D721Med (cell line): ENCODE data around the gene FRS3.

Experiments
- DNase-seq: peaks from one replicate; pipeline ENCODE4 v3.0.0; 2011; ENCODE audit warnings: low spot score; ENCODE audit not compliant: insufficient read length
- FAIRE-seq: peaks from 2 replicates; lab custom pipeline; 2011; peaks lifted over from hg19 to GRCh38; lab: Jason Lieb, UNC
- TF ChIP-seq, protein P1 (sequence below): IDR thresholded peaks from 2 replicates; pipeline ENCODE4 v1.5.1; 2012; ENCODE audit warnings: mild to moderate bottlenecking, control low read depth; ENCODE audit not compliant: insufficient read depth; ENCODE audit errors: missing control alignments

FRS3 gene

GRCh38 chr6:41805830-41806774, 26.4 kb upstream of the FRS3 start:
- DNase-seq (no peak), FAIRE-seq (no peak)
- TF ChIP-seq, protein P1, sequence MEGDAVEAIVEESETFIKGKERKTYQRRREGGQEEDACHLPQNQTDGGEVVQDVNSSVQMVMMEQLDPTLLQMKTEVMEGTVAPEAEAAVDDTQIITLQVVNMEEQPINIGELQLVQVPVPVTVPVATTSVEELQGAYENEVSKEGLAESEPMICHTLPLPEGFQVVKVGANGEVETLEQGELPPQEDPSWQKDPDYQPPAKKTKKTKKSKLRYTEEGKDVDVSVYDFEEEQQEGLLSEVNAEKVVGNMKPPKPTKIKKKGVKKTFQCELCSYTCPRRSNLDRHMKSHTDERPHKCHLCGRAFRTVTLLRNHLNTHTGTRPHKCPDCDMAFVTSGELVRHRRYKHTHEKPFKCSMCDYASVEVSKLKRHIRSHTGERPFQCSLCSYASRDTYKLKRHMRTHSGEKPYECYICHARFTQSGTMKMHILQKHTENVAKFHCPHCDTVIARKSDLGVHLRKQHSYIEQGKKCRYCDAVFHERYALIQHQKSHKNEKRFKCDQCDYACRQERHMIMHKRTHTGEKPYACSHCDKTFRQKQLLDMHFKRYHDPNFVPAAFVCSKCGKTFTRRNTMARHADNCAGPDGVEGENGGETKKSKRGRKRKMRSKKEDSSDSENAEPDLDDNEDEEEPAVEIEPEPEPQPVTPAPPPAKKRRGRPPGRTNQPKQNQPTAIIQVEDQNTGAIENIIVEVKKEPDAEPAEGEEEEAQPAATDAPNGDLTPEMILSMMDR: no peak

DNA sequence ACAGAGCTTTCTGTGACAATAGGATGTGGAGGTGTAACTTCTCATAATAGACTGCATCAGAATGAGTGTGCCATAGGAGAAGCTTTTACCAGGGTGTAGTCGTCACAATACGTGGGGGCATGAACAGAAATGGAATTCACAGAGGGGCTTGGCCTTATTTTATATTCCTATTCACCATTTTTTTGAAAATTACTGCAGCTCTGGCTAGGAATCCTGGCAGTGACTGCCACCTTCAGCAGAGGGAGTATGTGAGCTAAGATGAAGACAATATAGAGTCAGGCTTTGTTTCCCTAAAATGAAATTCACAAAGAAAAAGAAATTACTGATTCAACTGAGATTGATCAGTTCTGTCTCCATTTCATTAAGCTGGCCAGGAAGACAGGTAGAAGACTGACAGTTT, 21.7 kb upstream of the FRS3 start:
- DNase-seq (no peak), FAIRE-seq (no peak)
- TF ChIP-seq, protein P1: peak; percentile 54

DNA sequence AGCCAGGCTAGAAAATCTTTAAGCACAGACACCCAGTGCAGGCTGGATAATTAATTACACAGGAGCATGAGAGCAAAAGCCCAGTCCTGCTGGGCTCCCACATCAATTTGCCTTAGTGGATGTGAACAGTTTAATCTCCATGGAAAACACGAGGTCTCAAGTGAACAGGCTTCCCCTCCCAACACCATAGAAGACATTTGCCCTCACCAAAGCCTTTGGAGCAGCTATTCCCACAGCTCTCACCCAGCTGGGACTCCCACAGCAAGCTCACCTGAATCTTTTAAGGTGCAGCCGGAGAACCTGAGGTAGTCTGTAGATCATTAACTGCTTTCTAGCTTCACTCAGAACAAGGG, 19.8 kb upstream of the FRS3 start:
- no peak for FAIRE-seq

DNA sequence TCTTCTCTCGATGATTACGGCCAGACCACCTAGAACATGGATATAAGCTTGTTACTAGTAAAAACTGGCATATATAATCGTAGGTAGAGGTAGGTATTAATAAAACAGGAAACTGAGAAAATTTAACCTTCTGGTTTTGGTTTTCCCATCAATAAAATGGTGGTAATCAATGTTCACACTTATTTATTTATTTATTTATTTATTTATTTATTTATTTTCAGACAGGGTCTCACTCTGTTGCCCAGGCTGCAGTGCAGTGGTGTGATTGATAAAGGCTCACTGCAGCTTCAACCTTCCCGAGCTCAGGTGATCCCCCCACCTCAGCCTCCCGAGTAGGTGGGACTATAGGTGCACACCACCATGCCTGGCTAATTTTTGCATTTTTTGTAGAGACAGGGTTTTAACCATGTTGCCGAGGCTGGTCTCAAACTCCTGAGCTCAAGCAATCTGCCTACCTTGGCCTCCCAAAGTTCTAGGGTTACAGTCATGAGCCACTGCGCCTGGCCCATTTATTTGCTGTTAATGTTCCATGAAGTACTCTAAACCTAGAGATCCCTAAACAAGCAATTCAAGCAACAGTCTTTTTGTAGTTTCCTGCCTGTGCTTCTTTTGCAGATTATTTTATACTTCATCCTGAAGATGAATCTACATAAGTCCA, 19.3 kb upstream of the FRS3 start:
- DNase-seq (no peak), FAIRE-seq (no peak)
- TF ChIP-seq, protein P1: no peak

More for the DNA sequence above, 19.8 kb upstream of the FRS3 start:
- DNase-seq: no peak
- TF ChIP-seq, protein P1: no peak

DNA sequence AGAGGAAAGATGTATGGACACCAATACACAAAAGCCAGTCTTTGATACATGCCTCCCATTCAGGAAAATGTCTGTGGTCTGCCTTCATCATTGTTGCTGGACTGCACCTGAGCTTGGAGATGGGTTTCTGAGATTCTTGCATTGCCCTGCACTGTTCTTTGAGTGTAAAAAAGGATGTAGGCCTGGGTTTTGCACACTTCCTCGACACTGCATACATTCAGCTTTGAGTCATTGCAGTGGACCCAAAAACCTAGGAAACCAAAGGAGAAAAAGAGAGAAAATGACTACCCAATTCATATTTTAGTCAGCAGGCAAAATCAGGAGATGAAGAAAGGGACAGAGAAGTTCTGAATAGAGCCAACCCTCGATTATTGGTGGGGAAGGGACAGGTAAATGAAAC, 16.8 kb upstream of the FRS3 start:
- no peak for FAIRE-seq
- DNase-seq: no peak
- TF ChIP-seq, protein P1: no peak

- TF ChIP-seq, protein P1: no peak
- DNase-seq (no peak), FAIRE-seq (no peak)
These were observed 12.3 kb upstream of the FRS3 start for GRCh38 chr6:41791984-41792383.

DNA sequence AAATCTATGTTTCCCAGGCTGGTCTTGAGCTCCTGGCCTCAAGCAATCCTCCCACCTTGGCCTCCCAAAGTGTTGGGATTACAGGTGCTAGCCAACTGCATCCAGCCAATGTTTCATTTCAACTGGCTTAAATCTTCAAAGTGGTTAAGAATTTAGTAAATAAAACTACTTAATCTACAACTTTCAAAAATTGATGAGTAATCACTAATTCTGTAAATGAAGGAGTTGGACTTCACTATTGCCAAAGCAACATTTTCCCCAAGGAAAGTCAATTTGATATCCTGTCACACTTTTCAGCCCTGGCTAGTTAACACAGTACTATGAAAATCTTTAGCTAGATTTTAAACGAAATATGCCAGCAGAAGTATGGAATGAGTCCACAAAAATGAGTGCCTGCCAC, 11.6 kb upstream of the FRS3 start:
- TF ChIP-seq, protein P1: no peak
- DNase-seq (no peak), FAIRE-seq (no peak)
